ENCODE results near the gene SEC14L1.

DNA sequence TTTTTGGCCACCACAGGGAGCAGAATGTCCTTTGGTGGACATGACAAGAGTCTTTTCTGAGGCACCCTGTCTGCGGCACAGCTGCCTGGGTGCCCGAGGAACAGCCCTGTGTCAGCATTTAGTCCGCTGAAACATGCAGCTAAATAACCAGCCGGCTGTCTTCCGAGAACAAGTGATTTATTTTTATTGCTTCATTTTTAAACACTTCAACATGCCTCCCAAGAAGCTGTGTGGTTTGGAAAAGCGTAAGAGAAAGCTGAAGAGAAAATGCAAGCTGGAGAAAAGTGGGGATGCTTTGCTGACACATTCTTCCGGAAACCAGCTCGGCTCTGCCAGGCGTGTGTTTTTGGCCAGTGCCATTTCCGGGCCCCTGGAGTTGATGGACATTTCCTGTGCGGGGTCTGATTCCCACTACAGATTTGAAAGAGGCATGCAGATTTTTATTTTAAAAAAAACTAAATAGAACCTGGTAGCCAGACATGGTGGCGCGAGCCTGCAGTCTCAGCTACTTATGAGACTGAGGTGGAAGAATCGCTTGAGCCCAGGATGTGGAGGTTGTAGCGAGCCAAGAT lies 94.7 kb downstream of the SEC14L1 start:
- no peak for TF ChIP-seq POU2F2 (IDR thresholded peaks at IDR 0.05; ENCODE audit: low read depth, low read length)
- TF ChIP-seq SPI1 (IDR thresholded peaks at IDR 0.05; ENCODE audit: low read depth, low read length): no peak
- TF ChIP-seq POLR2A (IDR thresholded peaks at IDR 0.05; ENCODE audit: low read depth, low read length): no peak
